Measurements from ENCODE around the gene DIAPH1.

DIAPH1 gene

DNA sequence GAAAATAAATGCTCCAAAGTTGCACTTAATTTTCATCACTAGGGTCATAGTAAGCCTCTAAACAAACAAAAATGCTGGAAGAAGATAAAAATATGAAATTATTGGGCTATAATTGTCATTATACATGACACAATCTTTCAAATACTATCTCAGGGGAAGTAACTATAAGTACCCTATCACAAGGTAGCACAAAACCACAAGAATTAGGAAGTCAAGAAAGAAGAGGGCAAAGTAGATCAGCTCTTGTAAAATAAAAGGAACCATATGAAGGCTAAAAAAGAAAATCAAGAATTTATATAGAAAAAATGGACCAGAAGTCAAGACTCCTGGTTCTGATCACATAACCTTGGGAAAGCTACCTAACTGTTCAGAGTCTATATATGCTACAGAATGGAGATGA lies 48.1 kb downstream of the DIAPH1 start:
- Mint-ChIP-seq H3K4me3 (no peak overlapping the region), H3K27ac (peak overlapping the region; percentile 46), H3K36me3 (peaks cover 70% of the 10 kb centered on the region), H3K27me3 (no peaks in the 10 kb centered on the region), H3K4me1 (peaks cover 9% of the 10 kb centered on the region), H3K9me3 (no peaks in the 10 kb centered on the region)
- ATAC-seq = no peak

GRCh38 chr5:141567513-141568117 lies 51.2 kb downstream of the DIAPH1 start:
- no peaks in the 10 kb centered on the region for H3K27me3 Mint-ChIP-seq
- peaks cover 19% of the 10 kb centered on the region for H3K4me1 Mint-ChIP-seq
- ATAC-seq = no peak
- peaks cover 69% of the 10 kb centered on the region for H3K36me3 Mint-ChIP-seq
- no peaks in the 10 kb centered on the region for H3K9me3 Mint-ChIP-seq
- no peak overlapping the region for H3K4me3 Mint-ChIP-seq
- no peak overlapping the region for H3K27ac Mint-ChIP-seq

- Mint-ChIP-seq H3K27me3 (no peaks in the 10 kb centered on the region), H3K4me3 (no peak overlapping the region), H3K27ac (peak overlapping the region; percentile 21), H3K4me1 (peaks cover 19% of the 10 kb centered on the region), H3K36me3 (peaks cover 66% of the 10 kb centered on the region), H3K9me3 (no peaks in the 10 kb centered on the region)
- ATAC-seq = no peak
Measured at GRCh38 chr5:141565826-141566570, 52.8 kb downstream of the DIAPH1 start.

DNA sequence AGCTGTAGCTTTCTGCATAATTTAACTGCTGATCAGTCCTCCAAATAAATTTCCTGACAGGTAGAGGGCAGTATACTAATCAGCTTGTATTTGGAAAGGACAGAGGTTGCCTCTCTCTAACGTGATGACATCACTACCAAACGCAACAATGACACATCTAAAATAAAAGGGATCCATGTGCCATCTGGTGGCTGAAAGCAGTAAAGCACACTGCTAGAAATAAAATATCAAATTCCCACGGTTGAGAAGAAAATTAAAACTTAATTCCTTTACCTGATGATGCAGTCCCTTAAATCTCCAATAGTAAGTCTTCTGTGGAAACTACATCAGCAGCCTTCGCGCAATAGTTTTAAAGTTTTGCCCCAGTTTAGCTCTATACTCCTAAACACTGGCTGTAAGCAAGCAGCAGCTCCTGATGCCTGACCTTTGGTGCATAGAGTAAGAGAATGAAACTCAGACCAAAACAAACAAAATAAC lies 54.5 kb downstream of the DIAPH1 start:
- Mint-ChIP-seq H3K36me3 (peaks cover 67% of the 10 kb centered on the region), H3K4me3 (no peak overlapping the region), H3K9me3 (no peaks in the 10 kb centered on the region), H3K27me3 (no peaks in the 10 kb centered on the region), H3K27ac (peak overlapping the region; percentile 68), H3K4me1 (peaks cover 10% of the 10 kb centered on the region)
- ATAC-seq = peak; percentile 92

GRCh38 chr5:141560725-141561483 lies 57.9 kb downstream of the DIAPH1 start:
- peaks cover 76% of the 10 kb centered on the region for H3K36me3 Mint-ChIP-seq
- no peaks in the 10 kb centered on the region for H3K9me3 Mint-ChIP-seq
- no peak overlapping the region for H3K27ac Mint-ChIP-seq
- peaks cover 18% of the 10 kb centered on the region for H3K4me1 Mint-ChIP-seq
- H3K4me3 Mint-ChIP-seq = no peak overlapping the region
- no peaks in the 10 kb centered on the region for H3K27me3 Mint-ChIP-seq
- no peak for ATAC-seq

GRCh38 chr5:141560151-141560550 lies 58.6 kb downstream of the DIAPH1 start:
- Mint-ChIP-seq H3K36me3 (peaks cover 69% of the 10 kb centered on the region), H3K4me3 (no peak overlapping the region), H3K27ac (peak overlapping the region; percentile 22), H3K27me3 (no peaks in the 10 kb centered on the region), H3K4me1 (peaks cover 18% of the 10 kb centered on the region), H3K9me3 (no peaks in the 10 kb centered on the region)
- ATAC-seq = no peak

- Mint-ChIP-seq H3K9me3 (no peaks in the 10 kb centered on the region), H3K36me3 (peaks cover 73% of the 10 kb centered on the region), H3K27me3 (no peaks in the 10 kb centered on the region), H3K4me3 (no peak overlapping the region), H3K27ac (no peak overlapping the region), H3K4me1 (peaks cover 16% of the 10 kb centered on the region)
- ATAC-seq = no peak
Measured at GRCh38 chr5:141559461-141559860, 59.3 kb downstream of the DIAPH1 start.

DNA sequence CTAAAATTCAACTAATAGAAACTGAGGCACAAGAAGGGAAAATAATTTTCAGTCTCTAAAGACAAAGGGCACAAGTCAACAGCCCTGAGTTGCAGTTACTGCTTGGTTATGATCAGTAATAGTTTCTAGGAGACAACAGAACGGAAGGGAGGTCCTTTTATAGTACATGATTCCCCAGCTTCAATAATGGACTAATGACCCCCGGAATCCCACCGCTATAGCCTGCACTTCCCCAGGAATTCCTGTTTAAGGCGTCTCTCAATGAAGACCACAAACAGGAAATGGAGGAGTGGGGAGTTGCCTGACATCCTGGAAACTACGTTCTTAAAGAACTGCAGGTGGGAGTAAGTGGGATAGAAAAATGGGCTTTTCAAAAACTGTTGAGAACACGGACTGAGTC lies 60.6 kb downstream of the DIAPH1 start:
- Mint-ChIP-seq H3K27ac (peak overlapping the region; percentile 81), H3K36me3 (peaks cover 68% of the 10 kb centered on the region), H3K9me3 (no peaks in the 10 kb centered on the region), H3K4me1 (peaks cover 8% of the 10 kb centered on the region), H3K27me3 (no peaks in the 10 kb centered on the region), H3K4me3 (no peak overlapping the region)
- no peak for ATAC-seq

- ATAC-seq = peak; percentile 76
- Mint-ChIP-seq H3K9me3 (no peaks in the 10 kb centered on the region), H3K36me3 (peaks cover 65% of the 10 kb centered on the region), H3K27ac (peak overlapping the region; percentile 81), H3K4me3 (no peak overlapping the region), H3K27me3 (no peaks in the 10 kb centered on the region), H3K4me1 (peaks cover 8% of the 10 kb centered on the region)
Measured at GRCh38 chr5:141557681-141558136, 61.1 kb downstream of the DIAPH1 start.

GRCh38 chr5:141547921-141548320 lies 70.9 kb downstream of the DIAPH1 start:
- H3K4me3 Mint-ChIP-seq = no peak overlapping the region
- peaks cover 77% of the 10 kb centered on the region for H3K36me3 Mint-ChIP-seq
- ATAC-seq = no peak
- peaks cover 17% of the 10 kb centered on the region for H3K4me1 Mint-ChIP-seq
- peaks cover 4% of the 10 kb centered on the region for H3K9me3 Mint-ChIP-seq
- H3K27ac Mint-ChIP-seq = no peak overlapping the region
- no peaks in the 10 kb centered on the region for H3K27me3 Mint-ChIP-seq

- Mint-ChIP-seq H3K36me3 (peaks cover 78% of the 10 kb centered on the region), H3K4me1 (peaks cover 17% of the 10 kb centered on the region), H3K9me3 (peaks cover 4% of the 10 kb centered on the region), H3K27me3 (no peaks in the 10 kb centered on the region), H3K4me3 (no peak overlapping the region), H3K27ac (no peak overlapping the region)
- no peak for ATAC-seq
Measured at GRCh38 chr5:141547488-141547887, 71.3 kb downstream of the DIAPH1 start.

- ATAC-seq = no peak
- Mint-ChIP-seq H3K9me3 (peaks cover 4% of the 10 kb centered on the region), H3K4me3 (no peak overlapping the region), H3K4me1 (no peaks in the 10 kb centered on the region), H3K27ac (no peak overlapping the region), H3K36me3 (peaks cover 68% of the 10 kb centered on the region), H3K27me3 (no peaks in the 10 kb centered on the region)
Measured at GRCh38 chr5:141543053-141543452, 75.7 kb downstream of the DIAPH1 start.

DNA sequence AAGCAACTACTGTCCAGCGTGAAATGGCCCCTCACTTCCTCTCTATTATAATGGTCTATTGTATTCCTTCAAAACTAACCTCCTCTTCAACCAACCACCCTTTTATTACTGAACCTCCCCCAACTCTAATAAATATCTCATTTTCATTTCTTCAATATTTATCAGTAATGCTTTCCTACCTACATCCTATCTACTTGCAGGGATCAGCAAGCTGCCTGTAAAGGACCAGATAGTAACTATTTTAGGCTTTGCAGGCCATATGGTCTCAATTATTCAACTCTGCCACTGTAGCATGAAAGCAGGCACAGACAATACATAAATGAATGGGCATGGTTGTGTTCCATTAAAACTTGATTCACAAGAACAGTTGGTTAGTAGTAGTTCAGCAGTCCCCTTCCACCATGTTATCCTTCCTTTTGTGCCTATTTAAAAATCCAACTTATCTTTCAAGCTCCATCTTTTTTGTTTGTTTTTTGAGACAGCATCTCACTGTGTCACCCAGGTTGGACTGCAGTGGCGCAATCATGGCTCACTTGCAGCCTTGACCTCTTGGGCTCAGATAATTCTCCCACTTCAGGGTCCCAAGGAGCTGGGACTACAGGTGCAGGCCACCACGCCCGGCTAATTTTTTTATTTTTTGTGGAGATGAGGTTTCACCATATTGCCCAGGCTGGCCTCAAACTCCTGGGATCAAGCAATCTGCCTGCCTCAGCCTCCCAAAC lies 84.1 kb downstream of the DIAPH1 start:
- Mint-ChIP-seq H3K9me3 (no peaks in the 10 kb centered on the region), H3K27ac (peak overlapping the region; percentile 13), H3K36me3 (peaks cover 35% of the 10 kb centered on the region)

DNA sequence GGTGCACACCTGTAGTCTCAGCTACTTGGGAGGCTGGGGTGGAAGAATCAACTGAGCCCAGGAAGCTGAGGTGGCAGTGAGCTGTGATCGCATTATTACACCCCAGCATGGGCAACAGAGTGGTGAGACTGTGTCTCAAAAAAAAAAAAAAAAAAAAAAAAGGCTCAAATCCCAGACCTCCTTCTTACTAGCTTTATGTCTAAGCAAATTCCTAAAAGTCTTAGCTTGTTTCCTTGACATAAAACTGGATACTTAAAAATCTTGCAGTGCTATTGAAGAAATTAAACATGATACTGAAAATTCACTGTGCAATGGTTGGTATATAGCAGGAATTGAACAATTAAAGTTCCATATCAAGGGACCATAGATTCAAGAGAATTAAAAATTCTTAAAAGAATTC lies 84.9 kb downstream of the DIAPH1 start:
- Mint-ChIP-seq H3K9me3 (no peaks in the 10 kb centered on the region), H3K36me3 (peaks cover 31% of the 10 kb centered on the region), H3K27ac (no peak overlapping the region), H3K4me1 (no peaks in the 10 kb centered on the region), H3K4me3 (no peak overlapping the region), H3K27me3 (no peaks in the 10 kb centered on the region)
- ATAC-seq = no peak

More for the DNA sequence above, 84.1 kb downstream of the DIAPH1 start:
- no peak for ATAC-seq
- Mint-ChIP-seq H3K27me3 (no peaks in the 10 kb centered on the region), H3K4me3 (no peak overlapping the region), H3K4me1 (no peaks in the 10 kb centered on the region)

- H3K4me3 Mint-ChIP-seq = no peak overlapping the region
- no peak overlapping the region for H3K27ac Mint-ChIP-seq
- no peak for ATAC-seq
- H3K36me3 Mint-ChIP-seq = peaks cover 43% of the 10 kb centered on the region
- no peaks in the 10 kb centered on the region for H3K9me3 Mint-ChIP-seq
- H3K4me1 Mint-ChIP-seq = no peaks in the 10 kb centered on the region
- H3K27me3 Mint-ChIP-seq = no peaks in the 10 kb centered on the region
Measured at GRCh38 chr5:141532726-141533125, 86.1 kb downstream of the DIAPH1 start.

All from stimulated activated memory B cell treated with anti-CD40 and anti-IgM and Interleukin-4, amounts not matched to agents 10 μg/mL and 1 μg/mL and 100 μg/mL, for 72 hours (primary cell).